DMS53 treated with DMSO at 0.1 percent for 48 hours (cell line): Measurements from ENCODE around the gene PLEKHM3.
"Not testable (repeated sequence)": the region's sequence is repeated elsewhere in the genome, so short reads cannot be mapped to it uniquely, and the experiment has no call there.

Experiments used
- DNase-seq: peaks from one replicate; lab custom pipeline; 2025; ENCODE audit not compliant: unreplicated experiment; lab: John Stamatoyannopoulos, UW

PLEKHM3 gene

DNA sequence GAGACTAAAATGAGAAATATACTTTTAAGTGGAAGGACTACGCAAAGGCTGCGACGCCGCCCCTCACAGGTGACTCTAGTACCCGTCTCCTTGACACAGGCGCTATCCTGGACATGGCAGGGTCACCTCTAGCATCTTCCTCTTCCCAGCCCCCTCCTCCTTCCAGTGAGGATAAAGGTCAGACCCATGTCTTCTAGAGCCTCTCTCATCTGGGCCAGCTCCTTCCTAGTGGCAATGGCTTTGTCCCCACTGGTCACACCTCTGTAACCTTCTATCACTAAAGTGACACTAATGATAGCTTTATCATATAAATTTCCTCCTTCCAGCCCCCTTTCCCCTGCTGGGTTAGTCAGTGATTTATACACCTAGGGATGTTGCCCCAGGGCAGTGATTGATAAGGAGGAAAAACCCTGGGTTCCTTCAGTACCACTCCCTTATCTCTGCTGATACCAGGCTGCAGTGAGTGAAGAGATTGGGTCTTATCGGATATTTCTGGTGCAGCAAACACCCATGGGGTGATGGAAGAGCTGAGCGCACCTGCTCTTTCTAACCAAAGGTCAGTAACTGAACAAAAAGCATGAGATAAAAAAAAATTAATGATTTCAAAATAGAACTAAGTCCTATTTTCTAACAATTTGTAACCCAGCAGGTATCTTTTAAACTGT is 193.6 kb downstream of the PLEKHM3 start:
- DNase-seq: no peak

DNA sequence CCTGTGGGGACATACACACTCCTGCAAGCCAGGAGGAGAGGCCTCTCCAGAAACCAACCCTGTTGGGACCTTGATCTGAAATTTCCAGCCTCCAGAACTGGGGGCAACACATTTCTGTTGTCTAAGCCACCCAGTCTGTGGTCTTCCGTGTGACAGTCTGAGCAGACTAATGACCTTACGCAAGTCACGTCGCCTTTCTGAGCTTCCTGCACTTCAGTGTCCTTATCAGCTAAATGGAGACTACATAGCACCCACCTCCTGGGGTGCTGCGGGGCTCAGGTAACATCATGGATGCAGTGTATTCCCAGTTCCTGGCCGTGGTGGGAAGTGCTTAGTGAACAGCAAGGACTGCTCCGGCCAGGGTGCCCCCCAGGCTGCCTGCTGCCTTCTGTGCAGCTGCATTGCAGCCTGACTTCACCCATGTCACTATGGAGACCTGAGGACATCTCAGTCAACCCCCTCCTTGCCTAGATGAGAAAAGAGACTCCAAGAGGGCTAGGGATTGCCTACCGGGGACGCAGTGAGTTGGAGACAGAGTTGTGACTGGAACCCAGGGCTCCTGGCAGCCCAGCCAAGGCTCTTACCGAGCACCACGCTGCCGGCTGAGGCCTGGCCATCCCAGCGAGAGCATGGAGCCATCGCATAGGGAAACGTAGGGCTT is 194.4 kb downstream of the PLEKHM3 start:
- no peak for DNase-seq

DNA sequence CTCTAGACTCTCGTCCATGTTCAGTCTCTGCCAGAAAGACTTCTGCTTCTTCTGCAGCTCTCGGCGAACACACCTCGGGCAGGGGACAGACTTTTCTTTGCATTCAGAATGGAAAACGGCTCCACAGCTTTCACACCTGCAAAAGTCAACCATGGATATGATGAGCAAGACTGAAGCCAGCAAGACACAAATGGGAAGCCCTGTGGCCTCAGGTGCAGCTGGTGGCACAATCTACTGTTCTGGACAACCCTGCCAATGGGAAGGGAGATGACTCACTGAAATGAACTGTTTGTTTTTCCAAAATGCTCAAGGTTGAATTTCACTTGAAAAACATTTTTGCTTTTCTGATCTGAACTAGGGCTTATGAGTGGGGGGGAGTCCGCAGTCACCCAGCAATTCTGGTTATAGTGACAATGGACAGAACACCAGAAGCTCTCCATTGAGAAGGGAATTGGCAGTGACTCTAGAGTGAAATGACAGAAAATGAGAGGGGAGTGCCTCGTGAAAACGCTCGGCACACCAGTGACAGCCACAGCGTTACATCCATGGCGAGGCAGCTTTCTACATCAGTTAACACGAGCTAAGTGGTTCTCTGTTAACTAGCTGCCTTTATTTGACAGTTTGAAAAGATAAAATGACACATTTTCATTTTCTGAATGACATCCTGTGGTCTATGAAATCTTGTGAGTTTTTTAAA is 196.8 kb downstream of the PLEKHM3 start:
- DNase-seq: peak; percentile 62

DNA sequence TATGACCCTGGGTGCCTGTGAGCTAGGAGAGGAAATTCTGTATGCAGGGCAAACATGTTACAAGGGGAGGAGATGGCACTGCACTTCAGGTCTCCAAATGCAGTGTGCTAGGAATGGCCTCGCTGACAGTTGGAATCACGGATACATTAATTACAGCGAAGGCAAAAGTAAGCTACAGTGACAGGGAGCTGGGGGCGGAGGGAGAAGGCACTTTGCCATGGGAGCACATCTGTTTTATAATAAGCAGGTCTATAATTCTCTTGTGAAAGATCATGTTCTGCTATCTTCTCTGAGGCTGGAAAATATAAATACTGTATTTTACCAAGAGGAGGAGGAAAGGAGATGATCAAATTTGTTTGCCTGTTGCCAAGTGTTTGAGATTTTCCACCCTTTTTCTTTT is 199.3 kb downstream of the PLEKHM3 start:
- DNase-seq: no peak

DNA sequence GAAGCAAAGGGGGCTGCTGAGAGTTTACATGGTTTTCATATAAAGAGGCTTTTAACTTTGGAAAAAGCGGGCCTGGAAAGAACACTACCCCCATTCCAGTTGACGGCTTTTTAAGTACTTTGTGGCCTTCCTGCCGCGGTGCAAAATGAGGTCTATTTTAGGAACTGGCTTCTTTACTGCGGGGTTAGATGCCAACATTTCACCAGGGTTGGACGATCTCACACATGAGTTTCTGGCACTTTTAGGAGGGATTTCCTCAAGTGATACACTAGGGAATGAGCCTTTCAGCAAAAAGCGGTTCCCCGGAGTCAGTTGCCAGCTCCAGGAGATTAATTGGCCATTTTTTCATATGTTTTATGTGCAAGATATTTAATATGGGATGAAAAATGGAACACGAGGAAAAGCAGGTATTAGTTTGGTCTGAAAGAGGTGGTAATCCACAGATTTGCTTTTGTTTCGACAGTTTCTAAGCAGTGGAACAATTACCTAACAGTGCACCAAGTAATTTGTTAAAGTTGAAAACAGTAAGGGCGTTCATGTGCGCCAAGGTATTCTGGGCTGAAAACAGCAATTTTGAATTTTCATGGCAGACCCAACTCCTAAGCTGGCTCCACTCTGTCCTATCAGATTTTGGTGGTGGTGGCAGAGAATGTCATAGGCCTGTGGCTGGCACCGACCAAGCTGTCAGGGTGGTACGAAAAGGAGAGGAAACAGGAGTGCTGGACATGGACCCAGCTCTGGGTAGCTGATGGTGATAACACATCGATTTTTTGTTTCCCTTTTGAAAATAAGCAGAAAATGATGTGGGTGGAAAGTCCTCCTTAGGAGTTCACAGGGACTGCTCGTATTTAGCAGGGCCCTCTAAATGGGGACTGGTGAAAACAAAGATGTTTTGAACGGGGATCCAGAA is 200.0 kb downstream of the PLEKHM3 start:
- DNase-seq: no peak

DNA sequence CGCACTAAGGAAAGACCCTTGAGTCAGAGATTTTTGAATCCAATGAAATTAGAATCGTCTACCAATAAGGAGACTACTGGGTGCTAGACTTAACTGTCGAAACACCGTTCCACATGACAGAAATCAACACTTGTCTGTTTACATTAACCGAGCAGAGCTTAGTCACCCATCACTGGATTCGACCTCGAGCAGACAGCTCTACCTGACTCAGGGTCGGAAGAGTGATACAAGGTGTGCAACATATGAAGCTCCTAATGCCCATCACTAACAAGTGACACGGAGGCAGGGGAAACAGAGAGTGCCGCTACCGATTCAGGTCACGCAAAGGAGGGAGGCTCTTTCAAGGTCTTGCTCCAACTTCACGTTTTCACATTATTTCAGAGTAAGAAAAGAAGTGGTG is 201.5 kb downstream of the PLEKHM3 start:
- DNase-seq: peak; percentile 64

DNA sequence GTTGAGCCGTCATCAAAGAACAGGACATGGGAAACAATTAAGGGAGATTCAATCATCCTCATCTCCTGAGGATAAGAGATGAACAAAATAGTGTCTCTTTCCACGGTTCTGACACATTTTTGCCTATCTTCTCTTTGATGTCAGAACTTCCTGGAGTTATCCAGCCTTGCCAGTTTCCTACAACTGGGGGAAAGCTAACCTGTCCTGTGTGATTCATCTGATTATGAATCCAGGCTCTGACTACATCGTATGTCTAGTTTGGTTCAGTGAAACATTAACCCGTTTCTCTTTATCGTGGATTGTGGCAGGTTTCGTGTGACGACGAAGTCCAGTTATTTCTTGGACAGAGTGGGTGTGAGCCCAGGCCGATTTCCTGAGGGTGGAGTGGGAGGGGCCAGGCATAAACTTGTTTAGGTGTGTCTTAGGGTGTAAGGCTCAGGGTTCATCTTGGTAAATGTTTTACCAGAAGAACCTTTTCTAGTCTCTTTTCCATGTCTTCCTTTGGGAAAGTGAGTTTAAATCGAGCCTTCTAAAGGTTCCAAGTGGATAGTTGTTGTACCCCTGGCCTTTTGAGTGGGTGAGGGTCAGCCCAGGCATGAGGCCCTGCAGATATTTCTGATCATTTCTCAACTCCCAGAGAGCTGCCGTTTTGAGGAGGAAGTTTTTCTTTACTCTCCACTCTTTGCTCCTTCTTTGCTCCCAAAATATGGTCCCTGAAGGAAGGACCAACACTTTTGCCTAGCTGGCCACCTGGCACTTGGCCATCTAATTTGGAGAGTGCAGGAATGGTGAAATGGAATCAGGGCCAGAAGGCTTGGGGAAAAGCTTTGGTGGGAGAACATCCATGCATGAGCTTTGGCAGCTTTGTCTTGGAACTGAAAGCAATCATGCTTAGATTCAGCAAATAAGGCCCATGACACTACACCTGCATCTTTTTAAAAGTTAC is 205.2 kb downstream of the PLEKHM3 start:
- DNase-seq: peak; percentile 87

DNA sequence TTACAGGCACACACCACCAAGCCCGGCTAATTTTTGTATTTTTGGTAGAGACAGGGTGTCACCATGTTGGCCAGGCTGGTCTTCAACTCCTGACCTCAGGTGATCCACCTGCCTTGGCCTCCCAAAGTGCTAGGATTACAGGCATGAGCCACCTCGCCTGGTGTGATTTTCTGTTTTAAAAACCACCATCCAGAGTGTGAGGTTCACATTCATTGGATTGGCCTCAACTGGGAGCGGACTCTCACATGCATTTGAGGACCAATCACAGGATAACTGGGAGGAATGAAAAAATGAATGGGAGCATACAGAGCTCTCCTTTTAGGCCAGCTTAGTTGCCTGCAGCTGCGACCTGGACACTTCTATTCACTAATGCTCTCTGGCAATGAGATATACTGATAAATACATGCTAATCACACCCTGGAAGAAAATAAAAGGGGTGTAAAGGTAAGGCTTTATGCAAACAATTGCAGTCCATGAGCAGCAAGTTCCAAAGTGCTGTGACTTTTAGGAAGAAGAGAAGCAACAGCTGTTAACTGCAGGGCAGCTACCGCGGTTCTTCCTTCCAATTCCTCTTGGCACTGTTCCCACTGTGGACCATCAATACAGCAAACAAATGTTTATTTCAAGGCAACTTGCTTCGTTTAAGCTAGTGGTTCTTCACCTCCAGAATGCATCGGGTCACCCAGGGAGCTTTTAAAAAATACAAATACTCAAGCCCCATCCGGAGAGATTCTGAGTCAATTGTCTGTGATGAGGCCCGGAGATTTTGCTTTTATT is 206.1 kb downstream of the PLEKHM3 start:
- no peak for DNase-seq

DNA sequence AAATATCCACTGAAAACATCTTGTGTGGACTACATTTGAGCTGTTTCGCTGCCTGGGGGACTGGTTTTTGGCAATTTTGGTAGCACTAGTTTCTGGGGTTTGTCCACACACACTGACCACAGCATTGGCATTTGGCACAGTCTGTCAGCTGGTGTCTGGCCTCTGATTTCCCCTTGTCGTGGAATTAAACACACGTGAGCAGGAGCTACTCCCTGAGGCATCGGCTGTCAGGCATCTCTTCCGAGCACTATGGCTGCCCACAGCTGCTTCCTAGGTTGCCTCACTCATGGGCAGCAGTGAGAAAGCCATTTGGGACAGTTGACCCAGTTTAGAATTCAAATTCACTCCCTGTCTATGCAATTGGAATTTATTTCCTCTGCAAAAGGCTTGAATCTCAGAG is 208.8 kb downstream of the PLEKHM3 start:
- no peak for DNase-seq

DNA sequence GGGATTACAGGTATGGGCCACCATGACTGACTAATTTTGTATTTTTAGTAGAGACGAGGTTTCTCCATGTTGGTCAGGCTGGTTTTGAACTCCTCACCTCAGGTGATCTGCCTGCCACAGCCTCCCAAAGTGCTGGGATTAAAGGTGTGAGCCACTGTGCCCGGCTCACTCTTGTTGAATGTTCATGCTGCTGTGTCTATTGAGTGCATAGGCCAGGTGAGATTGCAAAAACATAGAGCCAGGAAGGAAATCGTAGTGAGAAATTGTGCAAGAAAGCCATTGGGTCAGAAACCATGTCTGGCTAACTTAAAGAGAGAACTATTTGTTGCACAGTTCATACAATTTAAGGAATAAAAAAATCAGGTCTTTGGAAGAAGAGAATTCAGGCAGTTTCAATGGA is 210.1 kb downstream of the PLEKHM3 start:
- no peak for DNase-seq

DNA sequence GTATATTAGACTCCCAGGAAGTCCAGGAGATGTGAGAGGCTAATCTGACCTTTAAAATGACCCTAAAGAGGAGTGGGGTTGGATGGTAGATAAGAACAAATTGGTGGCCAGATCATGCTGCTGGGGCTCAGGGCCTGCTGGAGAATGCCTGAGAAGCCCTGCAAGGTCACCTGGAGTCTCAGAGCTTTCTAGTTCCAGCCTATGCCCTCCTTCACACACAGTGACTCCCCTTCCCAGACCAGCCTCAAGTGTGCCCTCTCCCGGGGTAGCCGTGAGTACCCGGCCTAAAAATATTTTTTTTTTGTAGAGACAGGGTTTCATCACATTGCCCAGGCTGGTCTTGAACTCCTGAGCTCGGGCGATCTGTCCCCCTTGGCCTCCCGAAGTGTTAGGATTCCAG is 211.4 kb downstream of the PLEKHM3 start:
- no peak for DNase-seq

DNA sequence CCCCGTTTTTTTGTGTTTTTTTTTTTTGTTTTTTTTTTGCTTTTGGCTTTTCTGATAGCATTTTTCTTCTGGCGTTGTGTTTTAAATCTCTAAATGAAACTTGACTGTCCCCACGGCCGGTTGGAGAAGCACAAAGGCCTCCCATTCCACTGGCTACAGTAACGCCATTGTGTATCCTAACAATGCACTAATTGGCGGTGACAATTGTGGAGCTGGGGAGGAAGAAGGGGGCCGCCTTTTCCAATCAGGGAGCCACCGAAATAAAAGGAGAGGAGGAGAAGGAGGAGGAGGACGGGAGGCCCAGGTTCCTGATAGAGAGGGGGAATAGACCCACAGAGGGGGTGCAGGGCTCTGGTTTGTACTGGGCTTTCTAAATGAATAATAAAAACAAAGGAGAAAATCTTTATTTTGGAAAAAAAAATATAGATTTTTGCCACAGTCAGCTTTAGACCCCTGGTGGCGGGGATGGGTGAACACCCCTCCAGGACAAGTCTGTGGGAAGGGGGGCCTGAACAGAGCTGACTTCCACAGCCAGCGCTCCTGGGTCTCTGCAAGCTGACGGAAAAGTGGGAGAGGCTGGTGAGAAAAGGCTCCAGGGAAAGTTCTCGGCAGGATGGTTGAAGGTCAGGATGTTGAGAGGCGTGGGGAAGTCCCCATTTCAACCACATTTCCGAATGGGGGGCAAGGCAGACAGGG is 212.0 kb downstream of the PLEKHM3 start:
- no peak for DNase-seq

DNA sequence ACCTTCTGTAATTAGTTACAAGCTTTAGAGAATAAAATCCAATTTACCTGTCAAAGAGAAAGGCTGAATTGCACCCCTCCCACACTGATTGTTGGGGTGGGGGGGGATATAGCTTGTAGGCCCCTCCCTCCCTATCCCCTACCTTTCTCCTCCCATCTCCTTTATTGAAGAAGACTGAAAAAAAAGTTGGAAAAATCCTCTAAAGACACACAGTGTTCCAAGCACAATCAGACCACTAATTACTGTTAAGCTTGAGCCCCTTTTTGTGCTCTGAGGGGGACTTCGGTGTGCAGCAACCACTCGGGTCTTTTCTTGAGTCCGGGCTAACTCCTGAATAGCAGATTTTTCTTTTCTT is 212.6 kb downstream of the PLEKHM3 start:
- no peak for DNase-seq

DNA sequence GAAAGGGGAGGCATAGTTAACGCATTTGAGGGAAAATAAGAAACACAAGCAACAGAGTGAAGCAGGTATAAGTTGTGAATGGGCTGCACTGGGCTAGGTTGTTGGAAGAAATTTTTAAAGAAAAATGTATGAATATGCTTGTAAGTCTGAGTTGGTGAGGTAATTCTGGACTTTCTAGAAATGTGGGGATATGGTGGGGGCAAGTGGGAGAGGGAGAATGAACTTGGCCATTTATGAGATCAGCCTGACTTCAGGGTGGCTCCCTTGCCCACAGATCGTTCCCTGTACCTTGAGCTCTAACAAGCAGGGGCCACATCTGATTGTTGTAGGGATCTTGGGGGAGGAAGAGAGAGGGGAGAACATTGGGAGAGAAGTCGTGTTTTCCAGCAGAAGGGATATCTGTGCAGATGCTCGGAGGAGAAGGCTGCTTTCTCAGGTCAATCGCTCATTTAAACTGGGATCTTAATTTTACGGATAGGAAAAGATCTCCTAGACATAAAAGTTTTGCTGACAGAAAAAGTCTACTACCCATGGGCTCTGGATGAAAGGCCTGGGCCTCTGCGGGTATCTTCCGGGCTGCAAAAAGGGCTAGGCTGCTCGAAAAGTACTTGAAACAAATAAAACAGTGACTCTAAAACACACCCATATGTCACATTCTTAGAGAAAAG is 213.1 kb downstream of the PLEKHM3 start:
- DNase-seq: no peak

DNA sequence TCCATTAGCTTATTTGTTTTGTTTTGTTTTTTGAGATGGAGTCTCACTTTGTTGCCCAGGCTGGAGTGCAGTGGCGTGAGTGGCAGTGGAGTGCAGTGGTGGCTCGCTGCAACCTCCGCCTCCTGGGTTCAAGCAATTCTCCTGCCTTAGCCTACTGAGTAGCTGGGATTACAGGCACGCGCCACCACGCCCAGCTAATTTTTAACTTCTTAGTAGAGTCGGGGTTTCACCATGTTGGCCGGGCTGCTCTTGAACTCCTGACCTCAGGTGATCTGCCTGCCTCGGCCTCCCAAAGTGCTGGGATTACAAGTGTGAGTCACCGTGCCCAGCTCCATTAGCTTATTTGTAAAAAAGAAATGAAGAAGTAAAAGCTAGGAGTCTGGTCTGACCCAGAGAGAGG is 213.7 kb downstream of the PLEKHM3 start:
- not testable (repeated sequence) for DNase-seq

DNA sequence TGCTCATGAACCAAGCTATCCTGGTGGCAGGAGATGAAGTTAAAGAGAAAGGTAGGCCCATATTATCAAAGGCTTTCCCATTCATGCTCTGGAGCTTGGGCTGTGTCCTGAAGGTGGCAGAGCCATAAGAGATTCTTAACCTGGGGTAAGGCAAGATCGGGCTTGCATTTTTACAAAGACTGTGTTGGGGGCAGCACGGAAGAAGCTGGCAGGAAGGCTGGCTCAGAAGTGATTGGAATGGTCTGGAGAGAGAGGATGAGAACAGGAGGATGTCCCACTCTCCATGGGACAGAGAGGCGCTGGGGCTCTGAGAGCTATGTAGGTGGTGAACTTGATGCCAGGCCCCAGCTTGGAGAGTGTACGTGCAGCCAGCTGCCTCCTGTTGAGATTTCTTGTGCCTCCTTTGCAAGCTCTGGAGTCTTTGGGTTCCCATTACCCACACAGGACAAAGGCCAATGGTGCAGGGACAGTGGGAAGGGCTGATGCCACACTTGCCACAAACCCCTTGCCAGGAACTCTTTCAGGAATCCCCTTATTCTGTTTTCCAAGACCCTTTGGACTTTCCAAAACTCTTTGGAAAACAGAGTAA is 215.0 kb downstream of the PLEKHM3 start:
- DNase-seq: no peak

DNA sequence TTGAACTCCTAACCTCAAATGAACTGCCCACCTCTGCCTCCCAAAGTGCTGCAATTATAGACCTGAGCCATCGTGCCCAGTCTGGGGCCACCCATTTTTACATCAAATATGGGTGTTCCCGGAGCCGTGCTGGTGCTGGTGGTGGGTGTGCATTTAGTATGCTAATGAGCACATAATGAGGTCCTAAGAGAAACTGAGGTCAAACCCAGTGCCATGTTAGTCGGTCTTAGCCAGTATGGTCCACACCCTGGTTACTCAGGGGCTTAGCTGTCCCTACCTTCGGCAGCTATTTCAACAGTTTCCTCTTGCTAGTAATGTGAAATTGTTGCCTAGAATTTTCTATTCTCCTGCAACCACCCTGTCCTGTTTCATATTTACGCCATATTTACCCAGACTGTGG is 217.2 kb downstream of the PLEKHM3 start:
- DNase-seq: no peak

DNA sequence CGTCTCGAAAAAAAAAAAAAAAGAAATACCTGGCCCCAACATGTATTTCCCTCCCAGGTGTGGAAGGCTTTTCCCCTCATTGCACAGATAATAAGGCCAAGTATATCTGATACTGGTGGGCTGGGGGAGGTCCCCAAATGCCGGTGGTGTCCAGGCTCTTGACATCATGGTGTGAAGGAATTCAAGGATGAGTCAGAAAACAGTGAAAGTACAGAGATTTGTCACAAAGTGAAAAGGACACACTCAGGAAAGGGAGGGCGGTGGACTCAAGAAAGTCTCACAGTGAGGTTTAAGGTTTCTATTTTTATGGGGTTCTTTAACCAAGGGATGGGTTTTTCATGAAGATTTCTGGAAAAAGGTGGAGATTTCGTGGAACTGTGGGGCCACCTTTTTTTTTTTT is 217.8 kb downstream of the PLEKHM3 start:
- DNase-seq: no peak
